Aorta (tissue), 5 donors: ENCODE results near the gene SOX30. TPM values are rescaled to one million over a fixed set of nuclear protein-coding genes. Genes with fewer than 3 reads are reported as not detected.

Experiments
- ATAC-seq: fragments of 200-7000 bp; cut with Tn5 transposase; one replicate; pipeline ENCODE4 v1.9.1; 2022; ENCODE audit warnings: moderate library complexity; ENCODE audit not compliant: low FRiP score
- DNase-seq, 2 donors: peaks; one replicate each; pipeline ENCODE4 v3.0.0-alpha.2; 2020
- H3K27ac ChIP-seq, 2 donors: one replicate each; pipeline ENCODE4 v1.5.1; 2013; ENCODE audit warnings: low read length in 2 of 2, mild to moderate bottlenecking in 2 of 2, moderate library complexity in 2 of 2, control low read depth in 1 of 2, inconsistent platforms in 1 of 2, low read depth in 1 of 2
- H3K27me3 ChIP-seq, 2 donors: one replicate each; pipeline ENCODE4 v1.6.1; 2013; ENCODE audit warnings: control low read depth in 1 of 2, low read length in 1 of 2, mild to moderate bottlenecking in 1 of 2, moderate library complexity in 1 of 2; ENCODE audit not compliant: insufficient read depth in 2 of 2, control insufficient read depth in 1 of 2
- H3K36me3 ChIP-seq, 2 donors: one replicate each; pipeline ENCODE4 v1.6.1; 2013; ENCODE audit warnings: control low read depth in 1 of 2, low read length in 1 of 2, mild to moderate bottlenecking in 1 of 2; ENCODE audit not compliant: insufficient read depth in 2 of 2, control insufficient read depth in 1 of 2
- H3K4me1 ChIP-seq, 2 donors: one replicate each; pipeline ENCODE4 v1.6.1; 2013; ENCODE audit warnings: low read length in 2 of 2, control low read depth in 1 of 2, mild to moderate bottlenecking in 1 of 2, moderate library complexity in 1 of 2; ENCODE audit not compliant: insufficient read depth in 2 of 2, control insufficient read depth in 1 of 2
- H3K4me3 ChIP-seq, 2 donors: one replicate each; pipeline ENCODE4 v1.5.1; 2013; ENCODE audit warnings: low read length in 2 of 2, control low read depth in 1 of 2, mild to moderate bottlenecking in 1 of 2
- H3K9me3 ChIP-seq: one replicate; pipeline ENCODE4 v1.6.1; 2013; ENCODE audit warnings: mild to moderate bottlenecking, low read length; ENCODE audit not compliant: control insufficient read depth
- WGBS, 2 donors: extraction: QIAGEN DNeasy Blood & Tissue Kit; methylation state at CpG; one replicate each; pipeline ENCODE4 v1.1.7; 2013; 5-methylcytosine and 5-hydroxymethylcytosine counted together
- intact Hi-C, 2 donors: fragments of 100-400 bp; cut with DNase I; formaldehyde crosslinking; loops; one replicate each; pipeline versions ENCODE4 v1.14.2 to v1.15.0; 2022
- polyA plus RNA-seq, 2 donors: library from polyadenylated mRNA; stranded (reverse); fragments of 200-250 nt; gene quantifications; one replicate each; pipeline ENCODE4 v1.2.3, GENCODE V29; 2013
- total RNA-seq, 2 donors: library from RNA; stranded (reverse); fragmentation: NEBNext Ultra II Directional; extraction: Animal tissue kit (Norgen Biotek cat#: 25700); gene quantifications; one replicate each; pipeline ENCODE4 v1.2.1, GENCODE V29; 2021
- donor health status: healthy with polysubstance abuse.
- donor health status: Bipolar disorder and iron deficiency.
- donor health status: DM: no; HTN: no; CAD: no.
- donor health status: DM: no; HTN: no; CAD: no.
- donor health status: DM: yes; HTN: yes; CAD: no.

Gene SOX30
- total and polyA plus RNA-seq, 4 donors: 0.12 TPM; not detected in 3

- no peaks in the 10 kb centered on the region for H3K4me1 ChIP-seq
- H3K27me3 ChIP-seq: no peaks in the 10 kb centered on the region
- no peak for ATAC-seq
- no peak overlapping the region for H3K27ac ChIP-seq
- intact Hi-C loops: no loop called here
- DNase-seq: no peak
- no peak overlapping the region for H3K4me3 ChIP-seq
- H3K36me3 ChIP-seq: no peaks in the 10 kb centered on the region
- H3K9me3 ChIP-seq: no peaks in the 10 kb centered on the region
- 90 to 93% methylated on average over 6 of the region's 6 CpGs for WGBS, 2 donors
These were observed 74.0 kb downstream of the SOX30 start for GRCh38 chr5:157578079-157578780.

- no peaks in the 10 kb centered on the region for H3K36me3 ChIP-seq
- H3K27ac ChIP-seq: no peak overlapping the region
- H3K27me3 ChIP-seq: no peaks in the 10 kb centered on the region
- ATAC-seq (no peak), DNase-seq (no peak)
- WGBS, 2 donors: 82 to 87% methylated on average over 4 of the region's 4 CpGs
- no peaks in the 10 kb centered on the region for H3K9me3 ChIP-seq
- H3K4me1 ChIP-seq: no peaks in the 10 kb centered on the region
- no peak overlapping the region for H3K4me3 ChIP-seq
- intact Hi-C loops: no loop called here
These were observed 75.6 kb downstream of the SOX30 start for GRCh38 chr5:157576678-157577077.

Other genes with a start within 250 kb of the SOX30 start
- under 1 TPM in 1 of 2 donors, not detected in 1; 0.55 TPM for gene NIPAL4, start 192.2 kb downstream of the SOX30 start, total RNA-seq
- gene NIPAL4, start 192.2 kb downstream of the SOX30 start, polyA plus RNA-seq: under 1 TPM in 1 of 2 donors, not detected in 1; 0.28 TPM
- gene ADAM19, start 76.7 kb downstream of the SOX30 start, total RNA-seq: 10 to 100 TPM; 31.0 to 42.8 TPM
- 1 to 10 TPM; 1.5 to 9.6 TPM for gene ADAM19, start 76.7 kb downstream of the SOX30 start, polyA plus RNA-seq
- gene C5orf52, start 19.1 kb upstream of the SOX30 start, total RNA-seq: not detected
- not detected for gene C5orf52, start 19.1 kb upstream of the SOX30 start, polyA plus RNA-seq
- gene THG1L, start 79.0 kb upstream of the SOX30 start, total RNA-seq: 1 to 10 TPM; 7.3 to 8.2 TPM
- gene THG1L, start 79.0 kb upstream of the SOX30 start, polyA plus RNA-seq: 10 to 100 TPM in 1 of 2 donors, 1 to 10 TPM in 1; 9.8 to 13.5 TPM
- gene LSM11, start 91.3 kb upstream of the SOX30 start, total RNA-seq: 1 to 10 TPM; 5.2 to 5.9 TPM
- gene LSM11, start 91.3 kb upstream of the SOX30 start, polyA plus RNA-seq: 1 to 10 TPM; 1.9 to 2.9 TPM
- 10 to 100 TPM; 57.1 to 60.9 TPM for gene CLINT1, start 206.7 kb upstream of the SOX30 start, total RNA-seq
- 10 to 100 TPM; 31.7 to 31.9 TPM for gene CLINT1, start 206.7 kb upstream of the SOX30 start, polyA plus RNA-seq